PC-9 (cell line): Measurements from ENCODE around the gene SEC31A. TPM values are rescaled to one million over a fixed set of nuclear protein-coding genes. Genes with fewer than 3 reads are reported as not detected.

Source experiments
- BruUV-seq: library from RNA; stranded (reverse); fragments of 400-500 nt; replicated peaks from 2 replicates; lab custom pipeline; 2021; lab: Mats Ljungman, UMichigan
- CTCF ChIA-PET: fragments of 300-600 bp; sonication (Branson Sonifier 250); formaldehyde crosslinking; loops from one replicate; lab custom pipeline; 2022; ENCODE audit warnings: antibody characterized with exemption; lab: Charles Lee
- POLR2A ChIA-PET: fragments of 300-600 bp; sonication (Branson Sonifier 250); formaldehyde crosslinking; loops from one replicate; lab custom pipeline; 2022; ENCODE audit warnings: antibody characterized with exemption; ENCODE audit not compliant: unreplicated experiment; lab: Charles Lee
- DNase-seq, 2 experiments: peaks; one replicate each; pipeline versions ENCODE4 v3.0.0 to v3.0.0-alpha.2; 2015 to 2022; ENCODE audit warnings: mixed read lengths in 1 of 2
- H2AFZ ChIP-seq: fragments of 200-600 bp; sonication (generic); 2 replicates; pipeline ENCODE4 v1.8.1; 2017; ENCODE audit warnings: antibody characterized with exemption
- H3F3A ChIP-seq: fragments of 200-600 bp; sonication (generic); 2 replicates; pipeline ENCODE4 v1.8.1; 2017; ENCODE audit warnings: antibody characterized with exemption, mild to moderate bottlenecking, low read depth; ENCODE audit not compliant: insufficient read depth
- H3K27ac ChIP-seq: fragments of 200-600 bp; sonication (generic); 2 replicates; pipeline ENCODE4 v1.6.1; 2016; ENCODE audit warnings: mixed run types
- H3K27me3 ChIP-seq: fragments of 200-600 bp; sonication (generic); 2 replicates; pipeline ENCODE4 v1.6.1; 2016; ENCODE audit warnings: low read depth, mixed run types; ENCODE audit not compliant: insufficient read depth
- H3K36me3 ChIP-seq: fragments of 200-600 bp; sonication (generic); 2 replicates; pipeline ENCODE4 v1.6.1; 2016; ENCODE audit warnings: low read depth, mixed run types
- H3K4me1 ChIP-seq: fragments of 200-600 bp; sonication (generic); replicated peaks from 2 replicates; pipeline ENCODE4 v1.6.1; 2016; ENCODE audit warnings: mixed run types; ENCODE audit not compliant: insufficient read depth
- H3K4me2 ChIP-seq: fragments of 200-600 bp; sonication (generic); 2 replicates; pipeline ENCODE4 v1.6.1; 2017; ENCODE audit warnings: mixed run types
- H3K4me3 ChIP-seq: fragments of 200-600 bp; sonication (generic); 2 replicates; pipeline ENCODE4 v1.6.1; 2016; ENCODE audit warnings: mixed run types
- H3K79me2 ChIP-seq: fragments of 200-600 bp; sonication (generic); 2 replicates; pipeline ENCODE4 v1.6.1; 2017; ENCODE audit warnings: low read depth, mixed run types
- H3K9me2 ChIP-seq: fragments of 200-600 bp; sonication (generic); 2 replicates; pipeline ENCODE4 v1.8.1; 2017; ENCODE audit warnings: mild to moderate bottlenecking; ENCODE audit not compliant: insufficient read depth
- H3K9me3 ChIP-seq: fragments of 200-600 bp; sonication (generic); 2 replicates; pipeline ENCODE4 v1.8.1; 2016; ENCODE audit warnings: low read depth; ENCODE audit not compliant: insufficient read depth
- H4K20me1 ChIP-seq: fragments of 200-600 bp; sonication (generic); 2 replicates; pipeline ENCODE4 v1.8.1; 2017; ENCODE audit not compliant: insufficient read depth
- CTCF ChIP-seq: fragments of 200-600 bp; sonication (generic); conservative IDR thresholded peaks from 2 replicates; pipeline ENCODE4 v1.6.1; 2017; ENCODE audit warnings: mixed run types, antibody characterized with exemption, mild to moderate bottlenecking, moderate library complexity
- EZH2 ChIP-seq: fragments of 200-600 bp; sonication (generic); IDR thresholded peaks from 2 replicates; pipeline ENCODE4 v1.8.0; 2017; ENCODE audit warnings: antibody characterized with exemption, low read depth
- intact Hi-C: fragments of 100-400 bp; cut with micrococcal nuclease; formaldehyde crosslinking; loops from one replicate; pipeline ENCODE4 v1.10.0; 2022; ENCODE audit not compliant: unreplicated experiment
- total RNA-seq: library from RNA; stranded (reverse); gene quantifications from 2 replicates; pipeline ENCODE4 v1.2.3, GENCODE V29; 2021

The SEC31A gene
- total RNA-seq, 1 experiment from 2014 or later = 95.5 TPM

GRCh38 chr4:82799006-82799881 is 91.7 kb downstream of the SEC31A start:
- peak overlapping the region; percentile 79 for H3K4me2 ChIP-seq
- H3F3A ChIP-seq = peaks cover 4% of the 10 kb centered on the region; the same call in 1 of the 2 replicates
- H3K4me1 ChIP-seq = peaks cover 8% of the 10 kb centered on the region
- intact Hi-C loops = loop anchor here (2.0 kb wide), 2 partner anchors 16 to 54 kb away; no protein-coding TSS in a partner anchor
- TF ChIP-seq CTCF = no peak
- TF ChIP-seq EZH2 = no peak
- peak overlapping the region; percentile 66; the same call in 1 of the 2 replicates for H3K4me3 ChIP-seq
- no peak for DNase-seq
- no peaks in the 10 kb centered on the region for H3K36me3 ChIP-seq
- ChIA-PET CTCF (interaction anchor here (0.6 to 1.7 kb wide), 4 partner anchors 64 to 339 kb away, joined by 3 to 18 read pairs (median 3); partner anchors contain the start of gene COPS4), POLR2A (interaction anchor here (0.6 to 1.0 kb wide), 11 partner anchors 14 to 337 kb away, joined by 3 to 19 read pairs (median 3); no protein-coding TSS in a partner anchor)
- H2AFZ ChIP-seq = peak overlapping the region; percentile 67
- H3K27ac ChIP-seq = no peak overlapping the region
- H3K79me2 ChIP-seq = peaks cover 6% of the 10 kb centered on the region; the same call in 1 of the 2 replicates
- no peaks in the 10 kb centered on the region for H3K27me3 ChIP-seq
- no peaks in the 10 kb centered on the region for H3K9me2 ChIP-seq
- no TSS peak for BruUV-seq
- H4K20me1 ChIP-seq = no peaks in the 10 kb centered on the region
- no peaks in the 10 kb centered on the region for H3K9me3 ChIP-seq

- peaks cover 4% of the 10 kb centered on the region; the same call in 1 of the 2 replicates for H3F3A ChIP-seq
- peak; percentile 55 to 73 for DNase-seq
- peak within 1 kb of the TSS; percentile 67 for H2AFZ ChIP-seq
- peaks cover 8% of the 10 kb centered on the region for H3K4me1 ChIP-seq
- H3K36me3 ChIP-seq = no peaks in the 10 kb centered on the region
- intact Hi-C loops = loop anchor here (2.0 kb wide), 2 partner anchors 16 to 54 kb away; no protein-coding TSS in a partner anchor
- BruUV-seq = TSS peak; percentile 33
- POLR2A ChIA-PET = interaction anchor here (0.6 to 1.0 kb wide), 10 partner anchors 13 to 91 kb away, joined by 3 to 19 read pairs (median 4); no protein-coding TSS in a partner anchor
- H3K79me2 ChIP-seq = peaks cover 6% of the 10 kb centered on the region; the same call in 1 of the 2 replicates
- no peaks in the 10 kb centered on the region for H3K9me2 ChIP-seq
- no peak for TF ChIP-seq CTCF
- no peak for TF ChIP-seq EZH2
- H3K9me3 ChIP-seq = no peaks in the 10 kb centered on the region
- H3K27me3 ChIP-seq = no peaks in the 10 kb centered on the region
- peak within 1 kb of the TSS; percentile 79 for H3K4me2 ChIP-seq
- H3K4me3 ChIP-seq = peak within 1 kb of the TSS; percentile 66
- no peaks in the 10 kb centered on the region for H4K20me1 ChIP-seq
- no peak within 1 kb of the TSS for H3K27ac ChIP-seq
- CTCF ChIA-PET = interaction anchor here (0.6 to 1.7 kb wide), 3 partner anchors 63 to 338 kb away, joined by 3 to 18 read pairs (median 3); no protein-coding TSS in a partner anchor
These were observed 92.6 kb downstream of the SEC31A start, which contains the start of gene SCD5 for GRCh38 chr4:82798168-82799005. TSS of gene SCD5 (minus strand) at chr4:82798796. CDS start at chr4:82798537, 259 bp downstream.
